Fibroblast of lung (primary cell): ENCODE measurements around the gene SOCS1.

ENCODE experiments used
- EZH2 ChIP-seq: IDR thresholded peaks from 2 replicates; pipeline ENCODE4 v1.5.1; 2012; ENCODE audit warnings: low read length, control low read depth, mild to moderate bottlenecking; ENCODE audit errors: missing control alignments
- TF ChIP-seq, protein P1 (sequence below), 2 donors: IDR thresholded peaks in 1 of 2; conservative IDR thresholded peaks in 1 of 2; 1 replicate in 1 of 2; 2 replicates in 1 of 2; pipeline ENCODE4 v1.5.1; 2011 to 2012; ENCODE audit warnings: low read length in 2 of 2, control low read depth in 1 of 2, inconsistent platforms in 1 of 2, low read depth in 1 of 2, mild to moderate bottlenecking in 1 of 2

DNA sequence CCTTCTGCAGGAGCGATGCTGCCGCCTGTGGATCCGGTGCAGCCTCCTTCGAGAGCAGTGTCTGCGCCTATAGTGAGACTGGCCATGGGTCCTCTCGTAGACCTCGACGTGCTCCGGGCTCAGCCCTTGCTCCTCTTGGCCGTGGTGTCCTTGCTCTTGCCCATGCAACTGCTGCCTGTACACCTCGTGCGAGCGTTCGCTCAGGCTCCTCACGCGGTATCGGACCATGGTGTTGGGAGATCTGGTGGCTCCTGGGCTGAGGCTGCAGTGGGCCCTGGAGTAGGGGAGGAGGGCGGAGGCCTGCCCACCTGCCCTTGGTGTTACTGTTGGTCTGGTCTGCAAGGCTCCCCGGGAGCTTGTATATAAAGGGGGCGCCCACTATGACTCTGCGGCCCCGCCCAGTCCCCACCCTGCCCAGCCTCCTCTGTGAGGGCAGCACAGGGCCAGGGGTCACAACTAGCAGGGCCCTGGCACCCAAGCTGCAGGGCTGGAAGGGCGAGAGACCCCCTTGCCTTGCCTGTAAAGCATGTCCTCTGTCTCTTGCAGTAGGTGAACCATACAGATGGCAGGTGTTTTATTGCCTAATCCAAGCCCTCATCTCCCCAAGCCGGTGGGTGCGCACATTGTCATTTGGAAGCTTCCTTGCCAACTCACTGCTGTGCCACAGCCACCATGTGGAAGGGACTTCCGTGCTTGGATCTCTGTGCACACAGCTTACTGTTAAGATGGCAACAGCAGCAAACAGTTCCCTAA is 20.3 kb upstream of the SOCS1 start, which contains the start of gene PRM2:
- TF ChIP-seq, protein P1, sequence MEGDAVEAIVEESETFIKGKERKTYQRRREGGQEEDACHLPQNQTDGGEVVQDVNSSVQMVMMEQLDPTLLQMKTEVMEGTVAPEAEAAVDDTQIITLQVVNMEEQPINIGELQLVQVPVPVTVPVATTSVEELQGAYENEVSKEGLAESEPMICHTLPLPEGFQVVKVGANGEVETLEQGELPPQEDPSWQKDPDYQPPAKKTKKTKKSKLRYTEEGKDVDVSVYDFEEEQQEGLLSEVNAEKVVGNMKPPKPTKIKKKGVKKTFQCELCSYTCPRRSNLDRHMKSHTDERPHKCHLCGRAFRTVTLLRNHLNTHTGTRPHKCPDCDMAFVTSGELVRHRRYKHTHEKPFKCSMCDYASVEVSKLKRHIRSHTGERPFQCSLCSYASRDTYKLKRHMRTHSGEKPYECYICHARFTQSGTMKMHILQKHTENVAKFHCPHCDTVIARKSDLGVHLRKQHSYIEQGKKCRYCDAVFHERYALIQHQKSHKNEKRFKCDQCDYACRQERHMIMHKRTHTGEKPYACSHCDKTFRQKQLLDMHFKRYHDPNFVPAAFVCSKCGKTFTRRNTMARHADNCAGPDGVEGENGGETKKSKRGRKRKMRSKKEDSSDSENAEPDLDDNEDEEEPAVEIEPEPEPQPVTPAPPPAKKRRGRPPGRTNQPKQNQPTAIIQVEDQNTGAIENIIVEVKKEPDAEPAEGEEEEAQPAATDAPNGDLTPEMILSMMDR (conservative IDR thresholded peaks at IDR 0.05 in 1 of 2, IDR thresholded peaks at IDR 0.05 in 1 of 2; ENCODE audit: low read depth in 1 of 2, low read length in 2 of 2) = no peak
- TF ChIP-seq EZH2 = no peak
